ENCODE measurements around the gene KRTCAP2.
"Not testable (repeated sequence)": the region's sequence is repeated elsewhere in the genome, so short reads cannot be mapped to it uniquely, and the experiment has no call there.

Gene KRTCAP2

DNA sequence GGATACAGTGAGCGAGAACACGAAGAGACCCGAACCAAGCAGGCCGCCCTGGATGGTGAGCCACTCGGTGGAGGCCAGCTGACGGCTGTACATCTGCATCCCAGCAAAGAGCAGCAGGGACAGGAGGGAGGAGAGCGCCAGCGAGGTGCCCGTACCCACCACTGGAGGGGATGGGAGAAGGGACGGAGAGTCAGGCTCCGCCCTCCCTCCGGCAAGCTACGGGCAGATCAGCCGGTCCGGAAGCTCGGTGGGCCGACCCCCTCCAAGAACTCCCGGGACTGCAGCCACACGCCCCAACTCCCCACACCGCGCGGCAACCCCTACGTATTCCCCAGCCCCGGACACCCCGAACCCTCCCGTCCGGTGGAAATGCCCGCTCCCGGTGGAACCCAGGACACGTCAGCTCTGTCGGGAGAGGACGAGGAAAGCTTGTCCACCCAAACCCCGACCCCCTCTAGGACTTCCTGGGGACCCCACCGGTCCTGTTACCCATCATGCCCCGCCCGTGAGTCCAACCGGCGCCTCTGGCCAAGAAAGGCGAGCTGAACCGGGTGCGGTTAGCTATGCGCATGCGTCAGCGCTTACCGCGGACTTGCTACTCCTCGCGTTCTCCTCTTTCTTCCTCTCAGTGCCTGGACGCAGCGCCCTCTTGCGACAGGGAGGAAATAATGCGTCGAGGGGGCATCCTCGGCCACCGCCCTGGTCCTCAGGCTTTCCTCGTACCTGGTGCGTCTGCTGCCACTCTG is at the start of gene KRTCAP2:
TSS of gene KRTCAP2 (minus strand) at position 573 of the 746 bp plus-strand sequence. CDS start at position 493, 80 bp downstream.
- H3K36me3 ChIP-seq (ENCODE audit: control insufficient read depth, insufficient read depth, low read length) = peaks cover 34% of the 10 kb centered on the region
- peak within 1 kb of the TSS; percentile 83 for H3K4me3 ChIP-seq (ENCODE audit: low read depth, low read length)
- peak within 1 kb of the TSS; percentile 55 for H3K9ac ChIP-seq (ENCODE audit: low read depth, low read length)
- H3K27ac ChIP-seq (ENCODE audit: low read depth, low read length) = peak within 1 kb of the TSS; percentile 87
- no peaks in the 10 kb centered on the region for H3K9me3 ChIP-seq (ENCODE audit: control insufficient read depth, insufficient read depth, low read length)
- no peaks in the 10 kb centered on the region for H3K27me3 ChIP-seq (ENCODE audit: control insufficient read depth, insufficient read depth, low read length)
- peaks cover 6% of the 10 kb centered on the region for H3K4me1 ChIP-seq (ENCODE audit: control insufficient read depth, insufficient read depth, low read length)

DNA sequence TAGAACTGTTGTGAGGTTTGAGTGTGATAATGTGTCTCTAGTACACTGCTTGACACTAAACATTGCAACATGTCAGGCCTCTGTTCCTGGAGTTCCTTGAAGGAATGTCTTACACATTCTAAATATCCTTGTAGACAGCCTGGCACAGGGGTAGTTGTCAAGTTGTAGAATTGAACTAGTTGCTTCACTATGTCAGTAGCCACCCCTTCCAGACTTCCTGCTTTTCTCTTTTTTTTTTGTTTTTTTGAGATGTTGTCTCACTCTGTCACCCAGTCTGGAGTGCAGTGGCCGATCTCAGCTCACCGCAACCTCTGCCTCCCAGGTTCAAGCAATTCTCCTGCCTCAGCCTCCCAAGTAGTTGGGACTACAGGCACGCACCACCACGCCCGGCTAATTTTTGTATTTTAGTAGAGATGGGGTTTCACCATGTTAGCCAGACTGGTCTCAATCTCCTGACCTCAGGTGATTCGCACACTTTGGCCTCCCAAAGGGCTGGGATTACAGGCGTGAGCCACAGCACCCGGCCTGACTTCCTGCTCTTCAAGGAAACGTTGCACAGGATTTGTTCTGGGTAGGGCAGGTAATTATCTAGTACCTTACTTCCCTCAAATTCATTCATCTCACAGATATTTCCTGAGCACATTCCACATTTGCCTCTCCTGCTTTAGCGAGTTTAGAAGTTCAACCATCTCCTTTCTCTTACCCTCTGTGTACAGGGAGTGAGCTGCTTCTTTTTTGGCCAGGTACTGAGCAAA is 47.3 kb upstream of the KRTCAP2 start:
- H3K27ac ChIP-seq (ENCODE audit: low read depth, low read length); H3K27me3 ChIP-seq (ENCODE audit: control insufficient read depth, insufficient read depth, low read length); H3K9me3 ChIP-seq (ENCODE audit: control insufficient read depth, insufficient read depth, low read length); H3K4me3 ChIP-seq (ENCODE audit: low read depth, low read length); H3K36me3 ChIP-seq (ENCODE audit: control insufficient read depth, insufficient read depth, low read length); H3K9ac ChIP-seq (ENCODE audit: low read depth, low read length); H3K4me1 ChIP-seq (ENCODE audit: control insufficient read depth, insufficient read depth, low read length): not testable (repeated sequence)

DNA sequence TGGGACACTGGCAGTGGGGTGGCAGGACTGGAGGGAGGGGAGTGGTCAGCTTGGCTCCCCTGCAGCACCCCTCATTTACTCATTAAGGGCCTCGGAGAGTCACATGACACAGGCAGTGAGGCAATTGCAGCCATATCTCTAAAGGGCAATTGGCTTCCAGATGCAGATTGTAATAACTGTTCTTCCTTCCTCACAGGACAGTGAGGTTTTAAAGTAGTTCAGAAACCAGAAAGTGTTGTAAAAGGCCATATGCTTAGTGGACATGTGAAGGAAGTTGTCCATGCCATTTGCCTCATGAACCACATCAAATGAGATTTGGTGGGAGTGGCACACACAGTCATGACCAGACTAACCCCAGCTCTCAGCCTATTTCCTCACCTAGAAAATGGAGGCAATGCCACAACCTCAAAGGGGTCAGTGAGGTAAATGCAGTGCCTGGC is 46.5 kb upstream of the KRTCAP2 start:
- H3K9ac ChIP-seq (ENCODE audit: low read depth, low read length) = no peak overlapping the region
- H3K4me3 ChIP-seq (ENCODE audit: low read depth, low read length) = peak overlapping the region; percentile 40; the same call in 1 of the 2 replicates
- H3K9me3 ChIP-seq (ENCODE audit: control insufficient read depth, insufficient read depth, low read length) = no peaks in the 10 kb centered on the region
- H3K27ac ChIP-seq (ENCODE audit: low read depth, low read length) = no peak overlapping the region
- no peaks in the 10 kb centered on the region for H3K27me3 ChIP-seq (ENCODE audit: control insufficient read depth, insufficient read depth, low read length)
- no peaks in the 10 kb centered on the region for H3K4me1 ChIP-seq (ENCODE audit: control insufficient read depth, insufficient read depth, low read length)
- H3K36me3 ChIP-seq (ENCODE audit: control insufficient read depth, insufficient read depth, low read length) = peaks cover 11% of the 10 kb centered on the region; the same call in 1 of the 2 replicates

DNA sequence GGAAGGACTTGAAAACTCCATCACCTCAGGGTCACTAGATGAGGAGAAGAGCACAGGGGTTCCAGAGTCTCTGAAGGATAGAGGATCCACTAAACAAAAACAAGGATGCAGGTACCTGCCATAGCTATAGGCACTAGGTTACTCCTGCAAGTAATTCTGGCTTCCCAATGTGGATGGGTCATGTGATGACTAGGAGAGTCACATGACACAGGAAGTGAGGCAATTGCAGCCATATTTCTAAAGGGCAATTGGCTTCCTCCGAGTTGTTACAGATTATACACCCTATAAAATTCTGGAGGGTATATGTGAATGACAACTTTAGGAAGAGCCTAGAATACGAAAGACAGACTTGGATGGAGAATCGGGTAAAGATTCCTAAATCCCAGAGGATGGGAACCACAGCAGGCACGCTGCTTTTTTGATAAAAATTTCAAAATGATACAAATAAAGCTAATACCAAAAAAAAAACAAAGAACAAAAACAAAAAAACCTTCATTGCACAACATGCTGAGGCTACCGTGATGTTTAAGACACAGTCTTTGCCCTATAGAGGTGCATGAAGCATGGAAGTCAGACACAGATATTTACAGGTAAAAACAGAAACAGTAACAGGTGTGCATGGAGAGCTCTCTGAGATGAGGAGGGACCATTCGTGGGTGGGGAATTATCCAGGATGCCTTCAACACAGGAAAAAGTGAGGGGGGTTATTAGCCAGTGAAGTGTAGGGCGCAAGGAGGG is 45.9 kb upstream of the KRTCAP2 start:
- Histone ChIP-seq H3K36me3 (ENCODE audit: control insufficient read depth, insufficient read depth, low read length) (peaks cover 11% of the 10 kb centered on the region; the same call in 1 of the 2 replicates), H3K27ac (ENCODE audit: low read depth, low read length) (no peak overlapping the region), H3K9me3 (ENCODE audit: control insufficient read depth, insufficient read depth, low read length) (no peaks in the 10 kb centered on the region), H3K9ac (ENCODE audit: low read depth, low read length) (no peak overlapping the region), H3K27me3 (ENCODE audit: control insufficient read depth, insufficient read depth, low read length) (no peaks in the 10 kb centered on the region), H3K4me3 (ENCODE audit: low read depth, low read length) (peak overlapping the region; percentile 40), H3K4me1 (ENCODE audit: control insufficient read depth, insufficient read depth, low read length) (no peaks in the 10 kb centered on the region)

DNA sequence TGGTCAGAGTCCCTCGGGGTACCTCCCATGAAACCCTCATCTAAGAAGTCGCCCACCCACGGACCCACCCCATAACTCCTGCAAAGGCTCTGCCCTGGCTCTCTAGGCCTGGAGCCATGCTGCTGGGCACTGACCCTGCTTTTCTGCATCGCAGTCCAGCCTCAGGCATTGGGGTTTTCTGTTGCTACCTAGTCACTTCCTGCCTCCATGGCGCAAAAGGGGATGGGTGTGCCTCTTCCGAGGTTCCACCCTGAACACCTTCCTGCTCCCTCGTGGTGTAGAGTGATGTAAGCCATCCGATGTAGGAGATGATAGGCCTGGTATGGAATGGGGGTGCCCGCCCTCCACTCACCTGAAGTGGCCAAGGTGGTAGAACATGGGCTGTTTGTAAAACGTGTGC is 41.6 kb upstream of the KRTCAP2 start:
- not testable (repeated sequence) for H3K4me1 ChIP-seq (ENCODE audit: control insufficient read depth, insufficient read depth, low read length); H3K9me3 ChIP-seq (ENCODE audit: control insufficient read depth, insufficient read depth, low read length); H3K9ac ChIP-seq (ENCODE audit: low read depth, low read length); H3K27me3 ChIP-seq (ENCODE audit: control insufficient read depth, insufficient read depth, low read length); H3K4me3 ChIP-seq (ENCODE audit: low read depth, low read length); H3K27ac ChIP-seq (ENCODE audit: low read depth, low read length)
- H3K36me3 ChIP-seq (ENCODE audit: control insufficient read depth, insufficient read depth, low read length) = peaks cover 26% of the 10 kb centered on the region

DNA sequence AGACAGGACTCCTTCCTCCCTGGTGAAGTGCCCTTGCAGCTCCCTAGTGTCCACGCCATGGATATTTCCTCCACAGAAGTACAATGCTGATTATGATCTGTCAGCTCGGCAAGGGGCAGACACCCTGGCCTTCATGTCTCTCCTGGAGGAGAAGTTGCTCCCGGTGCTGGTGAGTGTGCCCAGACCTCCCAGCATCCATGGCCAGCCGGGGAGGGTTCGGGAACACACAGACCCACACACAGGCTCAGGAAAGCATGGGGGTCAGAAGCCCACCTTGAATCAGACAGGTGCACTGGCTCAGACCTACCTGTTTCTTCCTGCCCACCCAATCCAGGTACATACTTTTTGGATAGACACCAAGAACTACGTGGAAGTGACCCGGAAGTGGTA is 38.9 kb upstream of the KRTCAP2 start:
- H3K27ac ChIP-seq (ENCODE audit: low read depth, low read length); H3K4me3 ChIP-seq (ENCODE audit: low read depth, low read length); H3K27me3 ChIP-seq (ENCODE audit: control insufficient read depth, insufficient read depth, low read length); H3K9ac ChIP-seq (ENCODE audit: low read depth, low read length); H3K9me3 ChIP-seq (ENCODE audit: control insufficient read depth, insufficient read depth, low read length): not testable (repeated sequence)
- H3K4me1 ChIP-seq (ENCODE audit: control insufficient read depth, insufficient read depth, low read length) = peaks cover 17% of the 10 kb centered on the region
- peaks cover 26% of the 10 kb centered on the region for H3K36me3 ChIP-seq (ENCODE audit: control insufficient read depth, insufficient read depth, low read length)

DNA sequence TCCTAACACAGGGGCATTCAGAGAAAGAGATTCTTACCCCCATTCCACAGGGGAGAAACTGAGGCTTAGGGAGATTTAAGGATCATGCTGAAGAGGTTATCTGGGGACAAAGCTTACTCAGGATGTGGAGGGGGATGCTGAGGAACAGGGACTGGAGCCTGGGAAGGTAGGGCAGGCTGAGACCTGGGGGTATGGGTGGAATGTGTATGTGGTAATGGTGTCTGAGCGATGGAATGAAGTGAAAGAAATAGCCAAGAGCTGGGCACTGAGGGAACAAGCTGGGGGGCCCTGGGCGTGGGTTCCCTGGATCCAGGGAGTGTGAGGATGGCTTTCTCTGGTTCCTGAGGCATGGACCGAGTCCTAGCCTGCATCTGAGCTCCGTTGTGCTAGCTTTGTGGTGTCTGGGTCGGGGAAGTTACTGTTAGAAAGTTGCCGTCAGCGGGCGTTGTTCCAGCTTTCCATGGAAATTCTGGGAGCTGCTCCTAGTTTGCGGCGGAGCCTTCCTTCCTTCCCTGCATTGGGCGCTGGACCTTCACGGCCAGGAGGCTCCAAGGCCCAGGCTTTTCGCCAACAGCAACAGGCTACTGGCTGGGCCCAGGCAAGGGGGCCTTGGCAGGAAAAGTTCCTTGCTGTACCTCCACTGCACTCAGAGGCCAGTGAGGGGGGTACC is 38.4 kb upstream of the KRTCAP2 start:
- H3K27ac ChIP-seq (ENCODE audit: low read depth, low read length); H3K9ac ChIP-seq (ENCODE audit: low read depth, low read length); H3K27me3 ChIP-seq (ENCODE audit: control insufficient read depth, insufficient read depth, low read length); H3K9me3 ChIP-seq (ENCODE audit: control insufficient read depth, insufficient read depth, low read length); H3K4me3 ChIP-seq (ENCODE audit: low read depth, low read length): not testable (repeated sequence)
- H3K36me3 ChIP-seq (ENCODE audit: control insufficient read depth, insufficient read depth, low read length) = peaks cover 26% of the 10 kb centered on the region
- H3K4me1 ChIP-seq (ENCODE audit: control insufficient read depth, insufficient read depth, low read length) = peaks cover 19% of the 10 kb centered on the region

DNA sequence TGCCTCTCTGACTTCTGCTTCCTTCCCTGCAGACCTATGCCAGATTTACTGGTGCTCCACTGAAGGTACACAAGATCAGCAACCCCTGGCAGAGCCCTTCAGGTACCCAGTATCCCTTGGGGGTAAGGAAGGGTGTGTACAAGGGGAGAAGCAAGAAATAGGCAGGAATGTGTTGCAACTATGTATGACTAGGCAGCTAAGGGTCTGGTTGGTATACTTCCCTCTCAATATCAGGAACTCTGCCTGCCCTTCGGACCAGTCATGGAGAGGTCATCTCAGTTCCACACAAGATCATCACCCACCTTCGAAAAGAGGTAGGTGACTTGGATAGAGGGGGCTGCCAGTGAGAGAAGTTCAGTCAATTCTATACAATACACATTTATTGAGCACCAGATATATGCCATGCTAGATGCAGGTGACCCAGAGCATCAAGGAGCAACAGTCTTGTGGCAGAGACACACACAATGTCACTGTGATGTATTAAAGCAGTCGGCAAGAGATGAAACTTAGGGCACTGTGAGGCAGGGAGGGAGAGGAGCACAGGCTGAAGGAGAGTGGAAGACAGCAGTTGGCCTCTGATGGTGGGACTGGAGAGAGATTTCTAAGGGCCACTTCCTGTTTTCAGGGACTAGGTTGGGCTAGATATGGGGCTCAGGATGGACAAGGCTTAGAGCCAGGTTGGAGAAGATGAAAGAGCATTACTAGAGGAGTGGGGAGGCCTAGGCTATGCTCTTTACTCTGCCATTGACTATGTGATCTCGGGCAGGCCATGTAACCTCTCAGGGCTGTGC is 37.4 kb upstream of the KRTCAP2 start:
- no peaks in the 10 kb centered on the region for H3K27me3 ChIP-seq (ENCODE audit: control insufficient read depth, insufficient read depth, low read length)
- H3K9me3 ChIP-seq (ENCODE audit: control insufficient read depth, insufficient read depth, low read length) = no peaks in the 10 kb centered on the region
- peaks cover 20% of the 10 kb centered on the region for H3K36me3 ChIP-seq (ENCODE audit: control insufficient read depth, insufficient read depth, low read length)
- no peak overlapping the region for H3K9ac ChIP-seq (ENCODE audit: low read depth, low read length)
- peak overlapping the region; percentile 92; the same call in 1 of the 2 replicates for H3K4me3 ChIP-seq (ENCODE audit: low read depth, low read length)
- H3K4me1 ChIP-seq (ENCODE audit: control insufficient read depth, insufficient read depth, low read length) = peaks cover 19% of the 10 kb centered on the region
- H3K27ac ChIP-seq (ENCODE audit: low read depth, low read length) = no peak overlapping the region

DNA sequence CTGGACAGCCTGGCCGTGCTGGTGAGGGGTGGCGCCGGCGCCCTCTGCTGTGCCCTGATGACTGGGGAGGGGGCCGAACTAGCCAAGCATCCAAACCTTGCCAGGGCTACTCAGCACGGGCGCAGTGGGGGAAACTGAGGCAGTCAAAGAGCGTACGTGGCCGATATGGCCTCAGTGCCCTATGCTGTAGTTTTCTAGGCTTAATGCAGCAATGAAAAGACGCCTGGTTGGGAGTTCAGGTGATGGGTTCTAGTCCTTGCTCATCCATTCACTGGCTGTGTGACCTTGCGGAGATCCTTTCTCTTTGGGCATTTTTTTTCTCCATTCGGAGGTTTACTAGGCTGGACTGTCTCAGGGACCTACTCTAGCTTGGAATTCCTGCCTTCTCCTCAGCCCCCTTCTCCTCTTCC is 36.2 kb upstream of the KRTCAP2 start:
- H3K4me3 ChIP-seq (ENCODE audit: low read depth, low read length) = peak overlapping the region; percentile 92
- H3K27ac ChIP-seq (ENCODE audit: low read depth, low read length) = peak overlapping the region; percentile 98

More for the DNA sequence above, 36.2 kb upstream of the KRTCAP2 start:
- Histone ChIP-seq H3K27me3 (ENCODE audit: control insufficient read depth, insufficient read depth, low read length) (no peaks in the 10 kb centered on the region), H3K9ac (ENCODE audit: low read depth, low read length) (peak overlapping the region; percentile 90), H3K4me1 (ENCODE audit: control insufficient read depth, insufficient read depth, low read length) (peaks cover 19% of the 10 kb centered on the region), H3K9me3 (ENCODE audit: control insufficient read depth, insufficient read depth, low read length) (no peaks in the 10 kb centered on the region), H3K36me3 (ENCODE audit: control insufficient read depth, insufficient read depth, low read length) (peaks cover 20% of the 10 kb centered on the region)
